ENCODE measurements around the gene SH3TC2. TPM values are rescaled to one million over a fixed set of nuclear protein-coding genes. Genes with fewer than 3 reads are reported as not detected.

Gene SH3TC2
- total and polyA plus RNA-seq, 2 donors (not counting 1 experiment from before 2014, with no cell fraction given): not detected

- Histone ChIP-seq H2AFZ (ENCODE audit: insufficient read depth, low read depth, low read length, poor library complexity, severe bottlenecking) (no peak overlapping the region), H3K4me3 (ENCODE audit: control extremely low read depth in 1 of 5, extremely low read depth in 1 of 5, insufficient read depth in 1 of 5, low read depth in 2 of 5, low read length in 4 of 5) (no peak overlapping the region), H3K27me3 (replicated peaks in 1 of 4; ENCODE audit: control extremely low read depth in 1 of 4, control insufficient read depth in 3 of 4, insufficient read depth in 4 of 4, low read length in 3 of 4) (no peaks in the 10 kb centered on the region), H3K9me3 (ENCODE audit: control extremely low read depth in 1 of 3, control insufficient read depth in 2 of 3, insufficient read depth in 1 of 3, low read length in 2 of 3) (no peaks in the 10 kb centered on the region), H4K20me1 (ENCODE audit: control insufficient read depth, insufficient read depth, low read length, poor library complexity, severe bottlenecking) (no peaks in the 10 kb centered on the region), H3K9ac (ENCODE audit: low read length) (no peak overlapping the region), H3K4me1 (ENCODE audit: control insufficient read depth in 2 of 2, insufficient read depth in 2 of 2, low read length in 2 of 2) (no peaks in the 10 kb centered on the region), H3K4me2 (replicated peaks; ENCODE audit: low read depth, low read length, poor library complexity, severe bottlenecking) (no peak overlapping the region), H3K36me3 (replicated peaks in 1 of 2; ENCODE audit: control extremely low read depth in 1 of 2, control insufficient read depth in 1 of 2, extremely low read depth in 1 of 2, insufficient read depth in 2 of 2, low read length in 1 of 2) (no peaks in the 10 kb centered on the region), H3K27ac (ENCODE audit: low read length in 2 of 2) (no peak overlapping the region), H3K79me2 (ENCODE audit: control insufficient read depth, insufficient read depth, low read length) (no peaks in the 10 kb centered on the region)
- no CpG with 5 or more reads among the region's 2 CpGs for WGBS (ENCODE audit: insufficient coverage)
- Mint-ChIP-seq H3K9me3 (ENCODE audit: insufficient read depth) (no peaks in the 10 kb centered on the region), H3K27me3 (peaks cover 4% of the 10 kb centered on the region), H3K4me3 (no peak overlapping the region), H3K27ac (no peak overlapping the region), H3K4me1 (no peaks in the 10 kb centered on the region)
- no peak for DNase-seq
- ATAC-seq (ENCODE audit: low read depth): no peak
- intact Hi-C loops (cut with micrococcal nuclease): no loop called here
- POLR2A ChIA-PET: no interaction called here
- no peak for TF ChIP-seq CTCF (IDR thresholded peaks at IDR 0.05)
- TF ChIP-seq EZH2 (IDR thresholded peaks at IDR 0.05; ENCODE audit: borderline replicate concordance, insufficient read depth, low read depth, low read length, poor library complexity, severe bottlenecking): no peak
- CTCF ChIA-PET: interaction anchor here (1.1 kb wide), 1 partner anchor 13 kb away, joined by 3 read pairs; no protein-coding TSS in a partner anchor
Measured at GRCh38 chr5:149108651-149109280, 45.9 kb upstream of the SH3TC2 start.

GRCh38 chr5:149100331-149100730 is 37.5 kb upstream of the SH3TC2 start:
- Mint-ChIP-seq H3K4me3 (no peak overlapping the region), H3K27me3 (peaks cover 5% of the 10 kb centered on the region), H3K4me1 (no peaks in the 10 kb centered on the region), H3K9me3 (ENCODE audit: insufficient read depth) (peaks cover 19% of the 10 kb centered on the region), H3K27ac (no peak overlapping the region)
- H4K20me1 ChIP-seq (ENCODE audit: control insufficient read depth, insufficient read depth, low read length, poor library complexity, severe bottlenecking): no peaks in the 10 kb centered on the region
- POLR2A ChIA-PET: no interaction called here
- CTCF ChIA-PET: no interaction called here
- no peak overlapping the region for H3K27ac ChIP-seq (ENCODE audit: low read length in 2 of 2)
- DNase-seq: no peak
- no peaks in the 10 kb centered on the region for H3K4me1 ChIP-seq (ENCODE audit: control insufficient read depth in 2 of 2, insufficient read depth in 2 of 2, low read length in 2 of 2)
- H3K4me2 ChIP-seq (replicated peaks; ENCODE audit: low read depth, low read length, poor library complexity, severe bottlenecking): no peak overlapping the region
- intact Hi-C loops (cut with micrococcal nuclease): no loop called here
- no peaks in the 10 kb centered on the region for H3K79me2 ChIP-seq (ENCODE audit: control insufficient read depth, insufficient read depth, low read length)
- no peaks in the 10 kb centered on the region for H3K36me3 ChIP-seq (replicated peaks in 1 of 2; ENCODE audit: control extremely low read depth in 1 of 2, control insufficient read depth in 1 of 2, extremely low read depth in 1 of 2, insufficient read depth in 2 of 2, low read length in 1 of 2)
- no peak overlapping the region for H2AFZ ChIP-seq (ENCODE audit: insufficient read depth, low read depth, low read length, poor library complexity, severe bottlenecking)
- ATAC-seq (ENCODE audit: low read depth): no peak
- H3K9ac ChIP-seq (ENCODE audit: low read length): no peak overlapping the region
- H3K4me3 ChIP-seq (ENCODE audit: control extremely low read depth in 1 of 5, extremely low read depth in 1 of 5, insufficient read depth in 1 of 5, low read depth in 2 of 5, low read length in 4 of 5): no peak overlapping the region
- no peaks in the 10 kb centered on the region for H3K27me3 ChIP-seq (replicated peaks in 1 of 4; ENCODE audit: control extremely low read depth in 1 of 4, control insufficient read depth in 3 of 4, insufficient read depth in 4 of 4, low read length in 3 of 4)
- TF ChIP-seq EZH2 (IDR thresholded peaks at IDR 0.05; ENCODE audit: borderline replicate concordance, insufficient read depth, low read depth, low read length, poor library complexity, severe bottlenecking): no peak
- H3K9me3 ChIP-seq (ENCODE audit: control extremely low read depth in 1 of 3, control insufficient read depth in 2 of 3, insufficient read depth in 1 of 3, low read length in 2 of 3): peaks cover 2 to 13% (median 8%) of the 10 kb centered on the region in 3 donors

Data from B cell (primary cell).